ENCODE data around the gene TEX26. TPM values are rescaled to one million over a fixed set of nuclear protein-coding genes. Genes with fewer than 3 reads are reported as not detected.

The TEX26 gene
- total RNA-seq, 1 experiment from 2014 or later, result not detected

GRCh38 chr13:30978981-30979956 is 46.8 kb downstream of the TEX26 start:
- BruUV-seq (replicated peaks), result no TSS peak
- H3K4me3 Mint-ChIP-seq (ENCODE audit: unreplicated experiment), result no peak overlapping the region
- no peaks in the 10 kb centered on the region for H3K9me3 Mint-ChIP-seq (ENCODE audit: unreplicated experiment)
- no peak overlapping the region for H3K27ac Mint-ChIP-seq (ENCODE audit: unreplicated experiment)
- intact Hi-C loops (cut with micrococcal nuclease; ENCODE audit: unreplicated experiment), result no loop called here
- peak in 1 of 2 experiments; percentile 37 for DNase-seq
- H3K36me3 Mint-ChIP-seq (ENCODE audit: insufficient read depth, unreplicated experiment), result no peaks in the 10 kb centered on the region
- H3K4me1 Mint-ChIP-seq (ENCODE audit: low read depth, unreplicated experiment), result no peaks in the 10 kb centered on the region
- Histone ChIP-seq H3K4me1 (peaks cover 11% of the 10 kb centered on the region; the same call in 1 of the 2 replicates), H3K36me3 (ENCODE audit: control insufficient read depth, insufficient read depth, low read length) (no peaks in the 10 kb centered on the region), H3K9me3 (no peaks in the 10 kb centered on the region), H3K4me3 (ENCODE audit: low read depth, low read length) (no peak overlapping the region), H3K27me3 (replicated peaks; ENCODE audit: control insufficient read depth, insufficient read depth, low read length) (no peaks in the 10 kb centered on the region)
- H3K27me3 Mint-ChIP-seq (ENCODE audit: insufficient read depth, unreplicated experiment), result no peaks in the 10 kb centered on the region
- peak; percentile 45 to 47 for TF ChIP-seq CTCF (IDR thresholded peaks at IDR 0.05; ENCODE audit: insufficient read depth in 1 of 2, low read depth in 1 of 2, low read length in 1 of 2, severe bottlenecking in 1 of 2, unreplicated experiment in 1 of 2)
- ChIA-PET POLR2A (no interaction called here), CTCF (interaction anchor here (1.0 kb wide), 1 partner anchor 19 kb away, joined by 5 read pairs; no protein-coding TSS in a partner anchor)

DNA sequence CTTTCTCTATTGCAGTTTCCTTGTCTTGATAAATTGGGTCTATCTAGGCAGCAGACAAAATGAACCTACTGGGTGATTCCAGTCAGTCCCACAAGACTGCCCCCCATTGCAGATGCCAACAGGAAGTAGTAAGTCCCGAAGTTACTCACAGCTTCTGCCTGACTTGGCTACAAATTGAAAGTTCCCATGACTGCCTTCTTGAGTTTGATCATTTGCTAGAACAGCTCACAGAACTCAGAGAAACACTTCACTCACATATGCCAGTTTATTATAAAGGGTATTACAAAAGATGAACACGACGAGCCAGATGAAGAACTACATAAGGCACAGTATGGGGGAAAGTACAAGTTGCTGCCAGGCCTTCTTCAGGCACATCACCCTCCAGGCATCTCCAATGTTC is 50.0 kb downstream of the TEX26 start:
- no peaks in the 10 kb centered on the region for H3K27me3 Mint-ChIP-seq (ENCODE audit: insufficient read depth, unreplicated experiment)
- ChIA-PET CTCF (no interaction called here), POLR2A (no interaction called here)
- no peak for TF ChIP-seq CTCF (IDR thresholded peaks at IDR 0.05; ENCODE audit: insufficient read depth in 1 of 2, low read depth in 1 of 2, low read length in 1 of 2, severe bottlenecking in 1 of 2, unreplicated experiment in 1 of 2)
- H3K4me3 Mint-ChIP-seq (ENCODE audit: unreplicated experiment), result no peak overlapping the region
- no peak overlapping the region for H3K27ac Mint-ChIP-seq (ENCODE audit: unreplicated experiment)
- intact Hi-C loops (cut with micrococcal nuclease; ENCODE audit: unreplicated experiment), result no loop called here
- BruUV-seq (replicated peaks), result no TSS peak
- peaks cover 11% of the 10 kb centered on the region for H3K4me1 Mint-ChIP-seq (ENCODE audit: low read depth, unreplicated experiment)
- Histone ChIP-seq H3K27me3 (replicated peaks; ENCODE audit: control insufficient read depth, insufficient read depth, low read length) (no peaks in the 10 kb centered on the region), H3K36me3 (ENCODE audit: control insufficient read depth, insufficient read depth, low read length) (no peaks in the 10 kb centered on the region), H3K9me3 (no peaks in the 10 kb centered on the region), H3K4me1 (peaks cover 8% of the 10 kb centered on the region; the same call in 1 of the 2 replicates), H3K4me3 (ENCODE audit: low read depth, low read length) (no peak overlapping the region)
- H3K36me3 Mint-ChIP-seq (ENCODE audit: insufficient read depth, unreplicated experiment), result no peaks in the 10 kb centered on the region
- no peak for DNase-seq
- H3K9me3 Mint-ChIP-seq (ENCODE audit: unreplicated experiment), result no peaks in the 10 kb centered on the region

DNA sequence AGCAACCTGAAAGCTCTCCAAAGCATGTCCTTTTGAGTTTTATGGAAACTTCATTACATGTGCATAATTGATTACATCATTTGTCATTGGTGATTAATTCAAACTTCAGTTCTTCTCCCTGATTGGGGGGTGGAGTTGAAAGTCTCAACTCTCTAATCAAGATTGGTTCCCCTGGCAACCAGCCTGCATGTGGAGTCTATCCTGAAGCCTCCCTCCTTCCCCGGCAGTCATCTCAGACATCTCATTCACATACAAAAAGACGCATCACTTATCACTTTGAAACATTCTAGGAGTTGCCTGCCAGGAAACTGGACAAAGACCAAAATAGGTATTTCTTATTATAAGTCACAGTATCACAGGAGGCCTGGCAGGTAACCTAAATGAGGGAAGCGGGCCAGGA is 50.5 kb downstream of the TEX26 start:
- no peaks in the 10 kb centered on the region for H3K27me3 ChIP-seq (replicated peaks; ENCODE audit: control insufficient read depth, insufficient read depth, low read length)
- Mint-ChIP-seq H3K27ac (ENCODE audit: unreplicated experiment) (no peak overlapping the region), H3K4me1 (ENCODE audit: low read depth, unreplicated experiment) (peaks cover 11% of the 10 kb centered on the region), H3K4me3 (ENCODE audit: unreplicated experiment) (no peak overlapping the region), H3K36me3 (ENCODE audit: insufficient read depth, unreplicated experiment) (no peaks in the 10 kb centered on the region), H3K27me3 (ENCODE audit: insufficient read depth, unreplicated experiment) (no peaks in the 10 kb centered on the region), H3K9me3 (ENCODE audit: unreplicated experiment) (no peaks in the 10 kb centered on the region)
- ChIA-PET POLR2A (no interaction called here), CTCF (no interaction called here)
- H3K36me3 ChIP-seq (ENCODE audit: control insufficient read depth, insufficient read depth, low read length), result no peaks in the 10 kb centered on the region
- H3K4me1 ChIP-seq, result peaks cover 5% of the 10 kb centered on the region; the same call in 1 of the 2 replicates
- no TSS peak for BruUV-seq (replicated peaks)
- intact Hi-C loops (cut with micrococcal nuclease; ENCODE audit: unreplicated experiment), result no loop called here
- DNase-seq, result no peak
- no peak overlapping the region for H3K4me3 ChIP-seq (ENCODE audit: low read depth, low read length)
- no peaks in the 10 kb centered on the region for H3K9me3 ChIP-seq
- TF ChIP-seq CTCF (IDR thresholded peaks at IDR 0.05; ENCODE audit: insufficient read depth in 1 of 2, low read depth in 1 of 2, low read length in 1 of 2, severe bottlenecking in 1 of 2, unreplicated experiment in 1 of 2), result no peak

Data from Caco-2 (cell line).